Hypothalamus (tissue), 51 donors: ENCODE results near the gene ADA.
"Not testable (repeated sequence)": the region's sequence is repeated elsewhere in the genome, so short reads cannot be mapped to it uniquely, and the experiment has no call there.

ENCODE experiments used
- DNase-seq, 51 donors: peaks; one replicate each; lab custom pipeline; 2025; lab: John Stamatoyannopoulos, UW

Gene ADA

DNA sequence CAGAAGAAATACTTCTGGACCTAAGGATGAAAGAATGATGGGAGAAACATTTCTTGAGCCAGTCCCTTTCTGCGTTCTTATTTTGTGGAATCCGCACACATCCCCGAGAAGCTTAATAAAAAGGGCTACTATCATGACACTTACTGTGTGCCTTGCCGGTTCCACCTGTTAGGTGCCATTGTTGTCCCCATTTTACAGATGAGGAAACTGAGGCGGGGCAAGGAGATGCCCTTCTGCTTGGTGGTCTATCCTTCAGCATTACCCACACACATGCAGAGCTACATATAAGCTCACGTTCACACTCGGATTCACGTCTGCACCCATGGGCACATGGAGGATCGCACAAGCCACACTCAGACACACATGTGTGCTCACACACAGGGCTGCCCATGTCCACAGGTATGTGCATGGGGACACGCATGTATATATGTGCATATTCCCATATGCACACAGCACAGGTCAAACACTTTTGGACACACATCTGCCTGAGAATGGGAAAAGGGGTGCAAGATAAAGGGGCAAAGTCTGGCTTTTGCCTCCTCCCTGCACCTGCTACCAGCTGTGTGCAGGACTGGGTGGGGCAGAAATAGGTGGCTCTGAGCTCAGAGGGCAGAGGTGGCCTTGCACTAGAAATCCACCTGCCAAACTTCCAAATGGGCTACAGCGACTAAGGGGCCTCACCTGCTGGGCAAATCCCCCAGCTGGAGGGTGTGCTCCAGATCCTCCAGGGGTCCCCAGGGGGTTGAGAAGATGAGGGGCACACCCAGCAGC is 30.5 kb upstream of the ADA start:
- DNase-seq: no peak

DNA sequence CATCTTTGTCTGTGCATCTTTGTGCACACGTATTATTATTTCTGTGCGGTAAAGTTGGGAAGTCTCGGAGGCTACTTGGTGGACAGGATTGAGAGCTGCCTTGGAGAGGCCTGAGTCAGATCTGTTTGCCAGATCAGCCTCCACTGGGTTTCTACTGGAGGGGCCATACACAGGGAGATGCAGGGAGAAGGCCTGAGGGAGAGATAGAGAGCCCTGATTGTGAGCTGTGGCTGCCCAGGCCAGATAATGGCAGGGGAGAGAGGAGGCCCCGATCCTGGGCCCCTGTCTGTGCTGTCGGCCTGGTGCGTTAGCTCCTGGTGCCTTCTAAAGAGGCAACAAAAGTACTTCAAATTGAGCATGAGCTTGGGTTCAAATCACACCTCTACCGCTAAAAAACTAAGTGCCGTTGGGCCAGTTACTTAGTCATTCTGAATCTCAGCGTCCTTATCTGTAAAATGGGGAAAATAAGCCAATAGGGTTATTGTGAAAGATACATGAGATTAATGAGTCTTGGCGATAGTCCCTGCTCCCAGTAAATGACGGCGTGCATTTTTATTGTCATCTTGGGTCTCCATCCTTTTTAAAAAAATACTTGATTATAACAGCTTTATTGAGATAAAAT is 27.6 kb upstream of the ADA start:
- no peak for DNase-seq

DNA sequence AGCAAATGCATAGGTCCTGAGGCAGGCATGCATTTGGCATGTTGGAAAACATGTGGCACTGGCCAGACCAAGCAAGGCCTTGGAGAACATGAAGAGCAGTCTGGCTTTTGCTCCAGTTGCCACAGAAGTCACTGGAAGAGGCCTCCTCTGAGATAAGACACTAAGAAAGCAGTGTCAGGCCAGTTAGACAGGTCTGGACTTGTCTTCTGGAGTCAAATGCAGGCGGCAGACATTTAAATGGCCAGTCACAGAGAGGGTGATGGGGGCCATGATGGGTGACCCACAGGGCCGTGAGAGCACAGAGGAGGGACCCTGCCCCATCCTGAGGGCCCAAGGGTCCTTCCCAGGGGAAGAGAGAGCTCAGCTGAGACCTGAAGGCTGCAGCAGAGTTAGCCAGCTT is 26.7 kb upstream of the ADA start:
- no peak for DNase-seq

DNA sequence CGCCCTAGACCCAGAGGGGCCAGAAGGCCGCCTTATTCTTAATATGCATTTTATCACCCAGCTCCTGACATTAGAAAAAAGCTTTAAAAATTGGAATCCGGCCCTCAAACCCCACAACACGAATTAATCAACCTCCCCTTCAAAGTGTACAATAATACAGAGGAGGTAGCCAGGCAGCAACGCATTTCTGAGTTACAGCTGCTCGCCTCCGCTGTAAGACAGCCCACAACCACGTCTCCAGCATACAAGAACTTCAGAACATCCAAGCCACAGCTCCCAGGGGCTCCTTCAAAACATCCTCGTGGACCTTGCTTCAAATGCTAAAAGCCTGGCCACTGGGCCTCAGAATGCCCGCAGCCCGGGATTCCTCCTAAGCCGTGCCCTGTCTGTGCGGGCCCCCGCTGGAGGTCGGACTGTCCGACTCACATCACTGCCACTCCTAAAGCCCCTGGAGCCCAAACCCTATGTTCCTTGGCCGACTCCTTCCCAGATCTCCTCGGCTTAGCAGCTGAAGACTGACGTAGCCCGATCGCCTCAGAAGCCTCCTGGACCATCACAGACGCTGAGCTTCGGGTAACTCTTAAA is 20.9 kb upstream of the ADA start:
- not testable (repeated sequence) for DNase-seq

DNA sequence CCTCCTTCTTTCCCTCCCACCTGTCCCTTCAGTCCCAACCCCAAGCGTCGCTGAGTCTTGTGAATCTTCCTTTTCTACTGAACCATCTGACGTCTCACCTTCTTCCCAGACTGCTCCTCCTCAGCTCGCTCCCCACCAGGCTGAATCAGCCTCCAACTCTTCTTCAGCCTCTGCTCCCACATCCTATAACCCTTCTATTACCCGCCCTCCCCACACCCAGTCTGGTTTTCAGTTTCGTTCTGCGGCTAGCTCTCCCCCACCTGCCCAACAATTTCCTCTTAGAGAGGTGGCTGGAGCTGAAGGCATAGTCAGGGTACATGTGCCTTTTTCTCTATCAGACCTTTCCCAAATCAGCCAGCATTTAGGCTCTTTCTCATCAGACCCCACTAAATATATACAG is 20.0 kb upstream of the ADA start:
- DNase-seq: not testable (repeated sequence)

DNA sequence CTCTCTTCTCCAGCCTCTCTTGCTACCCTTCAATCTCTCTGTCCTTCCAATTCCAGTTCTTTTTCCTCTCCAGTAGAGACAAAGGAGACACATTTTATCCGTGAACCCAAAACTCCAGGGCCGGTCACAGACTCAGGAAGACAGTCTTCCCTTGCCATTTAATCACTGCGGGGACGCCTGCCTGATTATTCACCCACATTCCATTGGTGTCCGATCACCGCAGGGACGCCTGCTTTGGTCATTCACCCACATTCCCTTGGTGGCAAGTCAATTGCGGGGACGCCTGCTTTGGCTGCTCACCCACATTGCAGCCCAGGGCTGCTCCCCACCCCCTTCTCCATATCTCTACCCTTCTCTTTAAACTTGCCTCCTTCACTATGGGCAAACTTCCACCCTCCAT is 19.4 kb upstream of the ADA start:
- not testable (repeated sequence) for DNase-seq

DNA sequence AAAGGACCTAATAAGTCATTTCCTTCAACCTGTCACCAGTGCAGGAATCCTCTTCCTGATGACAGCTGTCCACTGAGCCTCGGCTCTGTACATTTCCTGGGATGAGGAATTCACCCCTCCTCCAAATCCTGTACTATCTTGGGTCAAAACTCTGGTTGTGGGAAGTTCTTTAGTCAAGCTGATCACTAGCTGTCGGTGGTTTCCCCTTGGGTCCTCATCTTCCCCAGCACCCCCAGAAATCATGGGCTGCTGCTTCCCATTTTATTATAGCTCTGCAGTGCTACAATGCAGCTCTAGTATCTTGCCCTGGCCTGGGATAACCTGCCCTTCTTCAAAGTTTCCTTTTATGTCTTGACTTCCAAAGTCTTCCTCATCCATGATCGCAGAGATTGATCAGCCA is 14.6 kb upstream of the ADA start:
- DNase-seq: no peak

DNA sequence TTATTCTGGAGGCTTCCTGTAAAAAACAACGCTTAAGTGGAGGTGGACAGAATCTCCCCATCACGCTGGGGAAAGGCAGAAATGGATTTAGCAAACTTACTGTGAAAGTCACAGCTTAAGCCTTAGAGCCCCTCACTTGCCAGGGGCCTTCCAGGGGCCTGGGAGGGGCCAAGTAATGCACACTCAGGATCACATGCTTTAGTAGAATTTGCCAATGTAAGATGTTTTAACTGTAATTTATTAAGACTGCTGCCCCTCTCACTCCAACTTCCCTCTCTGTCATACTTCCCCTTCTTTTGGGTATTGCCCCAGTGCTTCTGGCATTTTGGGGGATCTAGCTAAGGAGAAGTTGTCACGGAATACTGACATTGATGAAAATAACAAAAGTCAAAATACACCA is 12.6 kb upstream of the ADA start:
- DNase-seq: no peak

DNA sequence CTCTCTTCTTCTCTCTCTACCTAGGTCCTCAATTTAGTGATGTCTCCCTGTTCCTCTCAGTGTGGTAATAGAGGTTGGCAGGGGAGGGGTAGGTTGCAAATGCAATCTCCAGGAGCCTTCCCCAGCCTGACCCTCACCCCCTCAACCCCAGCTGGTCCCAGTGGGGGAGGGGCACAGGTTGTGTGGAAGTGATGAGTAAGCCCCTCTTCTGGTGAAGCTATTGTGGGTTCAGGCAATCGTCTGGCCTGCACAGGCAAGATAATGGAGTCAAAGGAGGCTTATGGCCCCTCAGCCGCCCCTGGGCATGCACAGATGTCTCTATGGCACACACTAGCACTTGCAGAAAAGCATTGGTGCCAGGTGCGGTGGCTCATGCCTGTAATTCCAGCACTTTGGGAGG is 10.8 kb upstream of the ADA start:
- no peak for DNase-seq

DNA sequence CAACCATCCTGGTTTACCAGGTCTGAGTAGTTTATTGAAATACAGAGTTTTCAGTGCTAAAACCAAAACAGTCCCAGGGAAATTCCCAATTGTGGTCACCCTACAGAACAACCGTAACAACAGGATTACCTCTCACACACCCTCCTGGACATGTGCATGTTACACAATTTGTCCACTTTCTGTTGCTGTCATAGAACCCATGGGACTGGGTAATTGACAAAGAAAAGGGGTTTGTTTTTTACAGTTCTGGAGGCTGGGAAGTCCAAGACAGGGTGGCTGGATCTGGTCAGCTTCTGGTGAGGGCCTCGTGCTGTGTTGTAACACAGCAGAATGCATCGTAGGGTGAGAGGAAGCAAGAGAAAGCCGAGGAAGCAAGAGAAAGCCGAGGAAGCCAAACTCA is 9.1 kb upstream of the ADA start:
- DNase-seq: no peak

DNA sequence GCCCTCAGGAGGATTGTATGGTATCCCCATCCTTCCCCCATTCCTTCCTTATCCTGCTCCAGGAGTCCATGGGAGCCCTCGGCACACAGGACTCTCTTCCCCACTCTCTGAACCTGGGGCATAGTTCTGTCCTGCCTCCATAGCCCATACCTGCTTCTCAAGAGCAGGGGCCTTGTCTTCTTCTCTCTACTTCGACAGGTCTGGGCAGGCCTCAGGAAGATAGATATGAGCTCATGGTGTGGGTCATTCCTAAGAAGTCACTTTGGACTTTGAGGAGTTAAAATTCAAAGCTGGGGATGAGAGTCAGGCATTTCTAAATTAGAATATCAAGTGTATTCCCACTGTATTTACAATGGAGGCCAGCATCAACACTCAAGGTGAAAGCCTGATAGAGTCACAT is 8.4 kb upstream of the ADA start:
- DNase-seq: no peak

DNA sequence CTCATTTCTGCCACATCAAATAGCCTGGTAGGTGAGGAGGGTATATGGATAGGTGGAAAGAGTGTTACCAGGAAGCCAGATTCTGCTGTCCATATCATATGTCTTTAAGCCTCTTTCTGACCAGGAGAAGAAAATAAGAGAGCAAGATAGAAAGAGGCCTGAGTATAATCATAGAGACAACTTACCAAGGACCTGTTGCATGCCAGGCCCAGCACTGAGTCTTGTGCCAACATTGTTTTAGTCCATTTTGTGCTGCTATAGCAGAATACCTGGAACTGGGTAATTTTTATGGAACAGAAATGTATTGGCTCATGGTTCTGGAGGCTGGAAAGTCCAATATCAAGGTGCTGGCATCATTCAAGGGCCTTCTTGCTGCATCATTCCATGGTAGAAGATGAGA is 7.3 kb upstream of the ADA start:
- no peak for DNase-seq

DNA sequence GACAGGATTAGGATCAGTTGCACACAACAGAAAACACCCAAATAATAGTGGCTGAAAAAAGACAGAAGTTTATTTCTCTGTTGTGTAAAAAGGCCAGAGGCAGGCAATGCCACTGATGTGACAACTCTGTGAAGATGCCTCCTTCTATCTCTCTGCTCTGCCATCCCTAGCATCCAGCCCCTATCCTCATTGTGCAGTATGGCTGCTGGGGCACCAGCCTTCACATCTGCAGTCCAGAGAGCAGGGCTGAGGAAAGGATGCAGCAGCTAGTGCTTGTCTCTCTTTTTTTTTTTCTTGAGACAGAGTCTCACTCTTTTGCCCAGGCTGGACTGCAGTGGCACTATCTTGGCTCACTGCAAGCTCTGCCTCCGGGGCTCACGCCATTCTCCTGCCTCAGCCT is 6.4 kb upstream of the ADA start:
- DNase-seq: no peak

DNA sequence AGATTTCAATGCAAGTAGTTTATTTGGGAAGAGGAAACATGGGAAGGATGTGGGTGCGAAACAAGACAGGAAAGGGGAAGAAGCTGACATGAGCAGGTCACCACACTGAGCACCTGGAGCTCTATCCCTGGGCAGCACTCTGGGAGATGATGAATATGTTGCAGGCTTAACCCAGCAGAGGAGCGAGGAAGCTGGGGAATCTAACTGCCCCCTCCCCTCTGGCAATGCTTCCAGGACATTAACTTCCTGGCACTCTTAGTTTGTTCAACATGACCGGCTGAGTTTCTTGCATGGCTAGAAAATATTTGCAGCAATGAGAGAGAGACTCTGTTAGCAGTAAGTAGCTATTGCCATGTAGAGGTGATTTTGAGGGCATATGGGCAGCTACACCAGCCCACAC is 4.9 kb upstream of the ADA start:
- DNase-seq: no peak

DNA sequence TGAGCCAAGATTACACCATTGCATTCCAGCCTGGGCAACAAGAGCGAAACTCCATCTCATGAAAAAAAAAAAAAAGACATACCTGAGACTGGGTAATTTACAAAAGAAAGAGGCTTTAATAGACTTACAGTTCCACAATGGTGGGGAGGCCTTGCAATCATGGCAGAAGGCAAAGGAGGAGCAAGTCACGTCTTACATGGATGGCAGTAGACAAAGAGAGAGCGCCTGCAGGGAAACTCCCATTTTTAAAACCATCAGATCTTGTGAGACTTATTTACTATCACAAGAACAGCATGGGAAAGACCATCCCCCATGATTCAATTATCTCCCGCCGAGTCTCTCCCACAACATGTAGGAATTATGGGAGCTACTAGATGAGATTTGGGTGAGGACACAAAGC is 2.7 kb upstream of the ADA start:
- not testable (repeated sequence) for DNase-seq

DNA sequence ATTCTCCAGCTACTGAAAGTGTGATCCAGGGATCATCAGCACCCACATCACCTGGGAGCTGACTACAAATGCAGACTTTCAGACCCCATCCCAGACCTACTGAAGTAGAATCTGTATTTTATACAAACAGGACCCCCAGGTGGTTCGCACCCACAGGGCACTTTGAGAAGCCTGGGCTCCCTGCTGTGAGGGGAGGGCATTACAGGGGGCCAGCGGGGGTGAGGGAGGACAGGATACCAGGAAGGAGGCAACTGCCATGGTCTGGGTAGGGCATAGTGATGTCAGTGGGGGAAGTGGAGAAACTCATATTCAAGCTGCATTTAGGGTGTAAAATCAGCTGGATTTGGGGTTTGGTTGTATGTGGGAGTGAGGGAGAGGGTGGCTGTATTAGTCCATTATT is 2.0 kb upstream of the ADA start:
- no peak for DNase-seq

DNA sequence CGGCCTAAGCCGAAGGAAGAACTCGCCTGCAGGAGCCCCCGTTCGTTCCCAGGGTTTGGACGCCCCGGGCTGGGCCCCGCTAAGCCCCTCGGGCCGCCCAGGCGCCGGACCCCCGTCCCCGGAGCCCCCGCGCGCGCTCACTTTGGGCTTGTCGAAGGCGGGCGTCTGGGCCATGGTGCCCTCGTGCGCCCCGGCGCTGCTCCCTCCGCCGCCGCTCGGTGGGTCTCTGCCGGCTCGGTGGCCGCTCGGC is 140 bp downstream of the ADA start:
- no peak for DNase-seq

DNA sequence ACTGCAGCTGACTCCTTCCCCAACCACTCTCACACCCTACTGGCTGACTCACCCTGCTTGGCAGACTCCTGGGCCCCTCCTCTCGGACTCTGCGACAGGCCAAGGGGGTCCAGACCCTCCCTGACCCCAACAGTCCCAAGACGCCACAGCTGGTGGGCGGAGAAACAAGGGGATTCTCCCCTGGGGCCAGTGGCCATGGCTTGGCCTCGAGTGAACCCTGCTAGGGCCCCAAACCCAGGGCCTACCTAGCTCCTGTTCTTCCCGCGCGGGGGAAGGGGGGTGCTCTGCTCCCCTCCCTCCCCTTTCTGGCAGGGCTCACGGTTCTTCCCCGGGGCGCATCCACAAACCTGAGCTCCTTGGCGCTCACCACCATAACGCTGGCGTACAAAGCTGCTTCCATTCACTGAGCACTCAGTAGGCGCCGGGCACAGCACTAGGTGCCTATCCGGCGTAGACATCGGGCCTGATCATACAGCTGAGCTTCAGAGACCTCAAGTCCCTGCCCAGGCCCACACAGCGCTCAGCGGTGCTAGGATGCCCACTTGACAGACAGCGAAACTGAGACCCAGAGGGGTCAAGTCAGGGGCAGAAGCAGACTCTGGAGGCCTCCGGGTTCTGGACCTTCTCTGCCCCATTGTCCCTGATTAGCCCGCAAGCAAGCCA is 597 bp downstream of the ADA start:
- no peak for DNase-seq

DNA sequence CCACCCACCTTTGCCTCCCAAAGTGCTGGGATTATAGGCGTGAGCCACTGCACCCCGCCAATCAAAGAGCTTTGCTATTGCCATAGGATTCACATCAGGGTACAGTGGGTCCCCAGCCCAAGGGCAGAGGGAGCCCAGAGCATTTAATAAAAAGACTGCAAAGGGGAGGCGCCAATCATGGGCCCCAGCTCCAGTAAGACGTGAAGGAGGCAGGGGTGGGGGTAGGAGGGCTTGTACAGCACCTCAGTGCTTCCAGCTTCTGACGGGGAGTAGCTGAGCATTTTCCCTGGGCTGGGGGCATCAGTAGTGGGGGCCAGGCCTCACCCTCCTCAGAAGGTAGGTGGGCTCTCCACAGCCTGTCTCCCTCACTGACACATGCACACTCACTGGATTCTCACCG is 1.5 kb downstream of the ADA start:
- DNase-seq: no peak

DNA sequence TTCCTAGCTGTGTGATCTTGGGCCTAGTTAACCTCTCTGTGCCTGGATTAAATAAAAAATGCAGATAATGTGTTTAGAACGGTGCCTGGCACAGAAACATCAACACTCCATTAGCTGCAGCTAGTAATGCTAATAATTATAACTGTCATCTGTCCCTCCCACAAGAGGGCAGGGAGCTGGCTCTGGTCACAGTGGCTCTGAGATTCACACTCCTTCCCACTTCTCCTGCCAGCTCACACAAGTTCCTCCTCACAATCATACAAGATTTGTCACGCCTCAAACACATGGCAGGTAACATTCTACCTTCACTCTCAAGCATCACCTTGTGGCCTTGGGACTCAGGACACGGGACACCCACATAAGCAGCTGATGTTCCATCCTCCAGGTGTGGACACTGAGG is 2.4 kb downstream of the ADA start:
- no peak for DNase-seq

DNA sequence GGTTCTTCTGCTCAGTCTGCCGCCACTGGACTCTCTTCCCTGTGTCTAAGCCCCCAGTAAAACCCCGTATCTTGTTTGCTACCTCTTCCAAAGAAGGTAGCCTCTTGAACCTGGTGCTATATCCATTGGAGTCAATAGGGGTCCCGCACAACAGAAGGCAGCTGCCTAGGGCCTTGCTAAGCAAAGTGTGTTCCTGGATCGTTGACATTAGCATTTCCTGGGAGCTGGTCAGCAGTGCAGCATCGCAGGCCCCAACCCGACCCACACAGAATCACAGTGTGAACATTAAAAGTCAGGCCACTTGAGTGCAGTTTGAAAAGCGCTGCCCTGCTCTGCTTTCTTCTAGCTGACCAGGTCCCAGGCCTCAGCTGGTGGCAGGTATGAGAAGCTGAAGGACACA is 2.9 kb downstream of the ADA start:
- DNase-seq: no peak

DNA sequence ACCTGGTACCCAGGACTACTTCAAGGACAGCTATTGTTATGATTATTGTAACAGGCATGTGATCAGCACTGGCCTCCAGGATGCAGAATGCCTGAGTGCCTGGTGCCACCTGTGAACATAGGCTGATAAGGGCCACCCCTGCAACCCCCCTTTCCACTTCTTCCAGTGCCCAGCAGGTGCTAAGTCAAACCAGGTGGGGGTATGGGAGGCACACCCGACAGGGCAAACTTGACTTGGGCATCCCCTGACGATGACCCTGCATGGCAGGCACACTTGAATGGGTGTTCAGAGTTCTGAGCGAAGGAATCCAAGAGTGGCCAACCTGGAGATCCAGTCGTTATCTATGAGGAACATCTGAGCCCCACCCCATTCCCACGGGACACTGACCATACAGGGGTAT is 3.4 kb downstream of the ADA start:
- no peak for DNase-seq
